GM23338 (cell line): ENCODE results near the gene LMX1B. TPM values are rescaled to one million over a fixed set of nuclear protein-coding genes. Genes with fewer than 3 reads are reported as not detected.

Experiments
- ATAC-seq: fragments of 200-7000 bp; cut with Tn5 transposase; 3 replicates; pipeline ENCODE4 v1.9.1; 2020
- DNase-seq: peaks from one replicate; pipeline ENCODE4 v3.0.0-alpha.2; 2015; ENCODE audit warnings: low spot score
- H2AFZ ChIP-seq: fragments of 200-600 bp; sonication (generic); 2 replicates; pipeline ENCODE4 v1.8.0; 2016; ENCODE audit warnings: antibody characterized with exemption, mild to moderate bottlenecking, moderate library complexity
- H3F3A ChIP-seq: fragments of 200-600 bp; sonication (generic); replicated peaks from 2 replicates; pipeline ENCODE4 v1.8.0; 2017; ENCODE audit warnings: antibody characterized with exemption, mixed run types, low read depth
- H3K27ac ChIP-seq: fragments of 200-600 bp; sonication (generic); 2 replicates; pipeline ENCODE4 v1.6.1; 2016; ENCODE audit warnings: low read depth
- H3K27me3 ChIP-seq: fragments of 200-600 bp; sonication (generic); 2 replicates; pipeline ENCODE4 v1.8.0; 2016; ENCODE audit warnings: mild to moderate bottlenecking, mixed run types, moderate library complexity; ENCODE audit not compliant: insufficient read depth
- H3K36me3 ChIP-seq: fragments of 200-600 bp; sonication (generic); 2 replicates; pipeline ENCODE4 v1.8.0; 2016; ENCODE audit warnings: mild to moderate bottlenecking; ENCODE audit not compliant: insufficient read depth
- H3K4me1 ChIP-seq: fragments of 200-600 bp; sonication (generic); 2 replicates; pipeline ENCODE4 v1.8.0; 2016; ENCODE audit warnings: mild to moderate bottlenecking, moderate library complexity; ENCODE audit not compliant: insufficient read depth
- H3K4me2 ChIP-seq: fragments of 200-600 bp; sonication (generic); 2 replicates; pipeline ENCODE4 v1.7.1; 2017; ENCODE audit warnings: mixed run types
- H3K4me3 ChIP-seq: fragments of 200-600 bp; sonication (generic); 2 replicates; pipeline ENCODE4 v1.6.1; 2016; ENCODE audit warnings: mixed run types
- H3K79me2 ChIP-seq: fragments of 200-600 bp; sonication (generic); replicated peaks from 2 replicates; pipeline ENCODE4 v1.8.0; 2017; ENCODE audit warnings: mild to moderate bottlenecking; ENCODE audit not compliant: insufficient read depth
- H3K9me2 ChIP-seq: fragments of 200-600 bp; sonication (generic); 2 replicates; pipeline ENCODE4 v1.8.0; 2017; ENCODE audit not compliant: insufficient read depth
- H4K20me1 ChIP-seq: fragments of 200-600 bp; sonication (generic); replicated peaks from 2 replicates; pipeline ENCODE4 v1.8.0; 2017; ENCODE audit warnings: mild to moderate bottlenecking; ENCODE audit not compliant: insufficient read depth
- H3K27ac Mint-ChIP-seq: 2 replicates; pipeline ENCODE4 v1.8.0; 2020; ENCODE audit warnings: inconsistent platforms, mild to moderate bottlenecking, moderate library complexity, mixed read lengths
- H3K27me3 Mint-ChIP-seq: 3 replicates; pipeline ENCODE4 v1.8.0; 2022; ENCODE audit warnings: low read depth, mild to moderate bottlenecking, moderate library complexity, mixed read lengths, inconsistent platforms; ENCODE audit not compliant: insufficient read depth, poor library complexity
- H3K36me3 Mint-ChIP-seq: 3 replicates; pipeline ENCODE4 v1.8.0; 2021; ENCODE audit warnings: low read depth, mild to moderate bottlenecking, inconsistent platforms, moderate library complexity, mixed read lengths
- H3K4me1 Mint-ChIP-seq: 3 replicates; pipeline ENCODE4 v1.8.0; 2020; ENCODE audit warnings: mild to moderate bottlenecking, inconsistent platforms, mixed read lengths
- H3K4me3 Mint-ChIP-seq: 3 replicates; pipeline ENCODE4 v1.8.0; 2021; ENCODE audit warnings: moderate library complexity, mild to moderate bottlenecking, inconsistent platforms, mixed read lengths
- H3K9me3 Mint-ChIP-seq: 3 replicates; pipeline ENCODE4 v1.8.0; 2020; ENCODE audit warnings: moderate library complexity, mild to moderate bottlenecking, inconsistent platforms, mixed read lengths
- EZH2 ChIP-seq: fragments of 200-600 bp; sonication (generic); IDR thresholded peaks from one replicate; pipeline ENCODE4 v1.8.0; 2017; ENCODE audit warnings: antibody characterized with exemption, mild to moderate bottlenecking, low read depth; ENCODE audit not compliant: unreplicated experiment
- EZH2phosphoT487 ChIP-seq: fragments of 200-600 bp; sonication (generic); IDR thresholded peaks from one replicate; pipeline ENCODE4 v1.8.1; 2018; ENCODE audit warnings: antibody characterized with exemption; ENCODE audit not compliant: unreplicated experiment
- POLR2AphosphoS5 ChIP-seq: IDR thresholded peaks from 2 replicates; pipeline ENCODE4 v1.6.1; 2016; ENCODE audit warnings: antibody characterized with exemption, low read depth
- REST ChIP-seq: IDR thresholded peaks from one replicate; pipeline ENCODE4 v1.6.1; 2018; ENCODE audit warnings: antibody characterized with exemption; ENCODE audit not compliant: unreplicated experiment
- polyA plus RNA-seq: library from polyadenylated mRNA; unstranded; fragments of >200 nt; fragmentation: Nextera tagmentation; extraction: Ambion mirVana; gene quantifications from 2 replicates; pipeline ENCODE4 v1.2.1, GENCODE V29; 2016
- total RNA-seq: library from RNA; depleted of rRNA; stranded (reverse); fragments of >200 nt; shearing (Covaris generic); gene quantifications from 2 replicates; pipeline ENCODE4 v1.2.3, GENCODE V29; 2014

LMX1B gene
- total and polyA plus RNA-seq, 2 experiments from 2014 or later = 0.08 to 0.21 TPM

- no peaks in the 10 kb centered on the region for H3K36me3 Mint-ChIP-seq
- peak overlapping the region; percentile 45; the same call in 1 of the 3 replicates for H3K4me3 Mint-ChIP-seq
- ATAC-seq (peak; percentile 2; the same call in 2 of the 3 replicates), DNase-seq (no peak)
- H3K9me3 Mint-ChIP-seq = peaks cover 3% of the 10 kb centered on the region; the same call in 1 of the 3 replicates
- peak overlapping the region; percentile 84; the same call in 1 of the 2 replicates for H3K4me2 ChIP-seq
- H3K27me3 Mint-ChIP-seq = peaks cover 77% of the 10 kb centered on the region
- peaks cover 80% of the 10 kb centered on the region for H3K27me3 ChIP-seq
- H3K4me3 ChIP-seq = peak overlapping the region; percentile 58
- 0 out of 2 replicates have a peak, but pooled peaks cover 7% of the 10 kb centered on the region for H3F3A ChIP-seq
- H3K27ac Mint-ChIP-seq = no peak overlapping the region
- H3K79me2 ChIP-seq = no peaks in the 10 kb centered on the region
- H4K20me1 ChIP-seq = peaks cover 4% of the 10 kb centered on the region; the same call in 1 of the 2 replicates
- H3K9me2 ChIP-seq = no peaks in the 10 kb centered on the region
- H3K36me3 ChIP-seq = no peaks in the 10 kb centered on the region
- H3K27ac ChIP-seq = no peak overlapping the region
- H2AFZ ChIP-seq = no peak overlapping the region
- H3K4me1 Mint-ChIP-seq = peaks cover 24% of the 10 kb centered on the region
- peaks cover 13% of the 10 kb centered on the region; the same call in 1 of the 2 replicates for H3K4me1 ChIP-seq
- TF ChIP-seq EZH2 (peak; percentile 14), REST (no peak)
Measured at GRCh38 chr9:126609711-126610388, 3.9 kb upstream of the LMX1B start.

- no peak overlapping the region for H3K27ac Mint-ChIP-seq
- Histone ChIP-seq H4K20me1 (peaks cover 4% of the 10 kb centered on the region; the same call in 1 of the 2 replicates), H3K27ac (no peak overlapping the region), H3F3A (peaks cover 12% of the 10 kb centered on the region), H3K9me2 (no peaks in the 10 kb centered on the region), H2AFZ (peak overlapping the region; percentile 98), H3K4me3 (peak overlapping the region; percentile 58), H3K4me2 (peak overlapping the region; percentile 84), H3K79me2 (no peaks in the 10 kb centered on the region), H3K27me3 (peaks cover 94% of the 10 kb centered on the region), H3K36me3 (no peaks in the 10 kb centered on the region), H3K4me1 (peaks cover 20% of the 10 kb centered on the region)
- TF ChIP-seq EZH2 (peak; percentile 66), EZH2phosphoT487 (peak; percentile 18), POLR2AphosphoS5 (no peak)
- peaks cover 3% of the 10 kb centered on the region; the same call in 1 of the 3 replicates for H3K9me3 Mint-ChIP-seq
- ATAC-seq (peak; percentile 11), DNase-seq (no peak)
- peaks cover 85% of the 10 kb centered on the region for H3K27me3 Mint-ChIP-seq
- H3K4me3 Mint-ChIP-seq = peak overlapping the region; percentile 68
- H3K36me3 Mint-ChIP-seq = no peaks in the 10 kb centered on the region
- H3K4me1 Mint-ChIP-seq = peaks cover 25% of the 10 kb centered on the region
Measured at GRCh38 chr9:126611193-126611591, 2.5 kb upstream of the LMX1B start.
